Sigmoid colon (tissue), 4 donors: ENCODE data around the gene GGCT.
"Not testable (repeated sequence)": the region's sequence is repeated elsewhere in the genome, so short reads cannot be mapped to it uniquely, and the experiment has no call there.

ENCODE experiments used
- CTCF ChIP-seq, 4 experiments: fragments of 450-650 bp in 3 of 4; fragments of 200-600 bp in 1 of 4; IDR thresholded peaks; one replicate each; pipeline ENCODE4 v1.5.1; 2016 to 2019; ENCODE audit warnings: antibody characterized with exemption in 4 of 4, mild to moderate bottlenecking in 3 of 4, moderate library complexity in 2 of 4
- EP300 ChIP-seq, 4 donors: sonication (generic); formaldehyde crosslinking; IDR thresholded peaks; one replicate each; pipeline ENCODE4 v1.6.1; 2017; ENCODE audit warnings: antibody characterized with exemption in 4 of 4
- POLR2A ChIP-seq, 2 donors: fragments of 450-650 bp; IDR thresholded peaks; one replicate each; pipeline ENCODE4 v1.6.1; 2016; ENCODE audit warnings: antibody characterized with exemption in 2 of 2, mild to moderate bottlenecking in 2 of 2, moderate library complexity in 2 of 2

- TF ChIP-seq CTCF, POLR2A, EP300 (IDR thresholded peaks at IDR 0.05): not testable (repeated sequence)
Measured at GRCh38 chr7:30509171-30509857, 4.7 kb upstream of the GGCT start.
